ENCODE data around the gene DYNC1LI1.
A peak's percentile ranks its signal among the peaks of the same experiment; 100 is the strongest.

The DYNC1LI1 gene

DNA sequence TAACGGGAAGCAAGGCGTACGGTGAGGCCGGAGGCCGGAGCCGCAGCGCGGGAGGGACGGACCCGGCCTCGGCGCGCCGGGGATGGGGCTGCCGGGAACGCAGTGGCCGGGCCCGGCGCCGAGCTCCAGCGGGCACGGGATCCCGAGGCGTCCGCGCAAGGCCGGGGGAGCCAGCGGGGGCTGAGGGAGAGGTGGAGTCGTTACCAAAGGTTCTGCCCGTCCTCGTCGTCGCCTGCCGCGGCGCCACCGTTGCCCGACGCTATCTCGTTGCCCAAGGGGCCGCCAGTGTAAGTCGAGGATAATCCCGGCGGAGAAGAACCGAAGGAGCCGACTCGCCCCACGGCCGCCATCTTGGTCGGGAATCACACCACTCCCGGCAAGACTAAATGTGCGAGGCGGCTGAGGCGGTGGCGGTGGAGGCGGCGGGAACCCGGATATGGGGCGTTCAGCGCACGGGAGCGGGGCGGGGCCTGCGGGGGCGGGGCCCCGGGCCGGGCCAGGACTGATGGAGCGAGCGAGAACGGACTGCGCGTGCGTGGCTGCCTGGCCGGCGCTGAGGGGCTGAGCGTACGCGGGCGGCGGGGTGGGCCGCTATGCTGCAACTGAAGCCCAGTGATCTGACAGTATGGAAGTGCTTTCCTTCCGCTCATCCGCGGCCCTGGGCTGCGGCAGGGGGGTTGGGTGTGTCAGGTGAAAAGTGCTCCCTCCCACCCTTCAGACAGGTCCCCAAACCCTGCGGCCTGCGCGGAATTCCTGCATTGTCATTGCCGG is at the start of gene DYNC1LI1:
DYNC1LI1 (minus strand) TSS at position 438 of the 771 bp plus-strand sequence; CDS start at position 350, 88 bp downstream.
- TF ChIP-seq, protein P1, sequence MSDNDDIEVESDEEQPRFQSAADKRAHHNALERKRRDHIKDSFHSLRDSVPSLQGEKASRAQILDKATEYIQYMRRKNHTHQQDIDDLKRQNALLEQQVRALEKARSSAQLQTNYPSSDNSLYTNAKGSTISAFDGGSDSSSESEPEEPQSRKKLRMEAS (IDR thresholded peaks at IDR 0.05) = peak; percentile 86; the same call in 1 of the 2 replicates
- TF ChIP-seq, protein P2, sequence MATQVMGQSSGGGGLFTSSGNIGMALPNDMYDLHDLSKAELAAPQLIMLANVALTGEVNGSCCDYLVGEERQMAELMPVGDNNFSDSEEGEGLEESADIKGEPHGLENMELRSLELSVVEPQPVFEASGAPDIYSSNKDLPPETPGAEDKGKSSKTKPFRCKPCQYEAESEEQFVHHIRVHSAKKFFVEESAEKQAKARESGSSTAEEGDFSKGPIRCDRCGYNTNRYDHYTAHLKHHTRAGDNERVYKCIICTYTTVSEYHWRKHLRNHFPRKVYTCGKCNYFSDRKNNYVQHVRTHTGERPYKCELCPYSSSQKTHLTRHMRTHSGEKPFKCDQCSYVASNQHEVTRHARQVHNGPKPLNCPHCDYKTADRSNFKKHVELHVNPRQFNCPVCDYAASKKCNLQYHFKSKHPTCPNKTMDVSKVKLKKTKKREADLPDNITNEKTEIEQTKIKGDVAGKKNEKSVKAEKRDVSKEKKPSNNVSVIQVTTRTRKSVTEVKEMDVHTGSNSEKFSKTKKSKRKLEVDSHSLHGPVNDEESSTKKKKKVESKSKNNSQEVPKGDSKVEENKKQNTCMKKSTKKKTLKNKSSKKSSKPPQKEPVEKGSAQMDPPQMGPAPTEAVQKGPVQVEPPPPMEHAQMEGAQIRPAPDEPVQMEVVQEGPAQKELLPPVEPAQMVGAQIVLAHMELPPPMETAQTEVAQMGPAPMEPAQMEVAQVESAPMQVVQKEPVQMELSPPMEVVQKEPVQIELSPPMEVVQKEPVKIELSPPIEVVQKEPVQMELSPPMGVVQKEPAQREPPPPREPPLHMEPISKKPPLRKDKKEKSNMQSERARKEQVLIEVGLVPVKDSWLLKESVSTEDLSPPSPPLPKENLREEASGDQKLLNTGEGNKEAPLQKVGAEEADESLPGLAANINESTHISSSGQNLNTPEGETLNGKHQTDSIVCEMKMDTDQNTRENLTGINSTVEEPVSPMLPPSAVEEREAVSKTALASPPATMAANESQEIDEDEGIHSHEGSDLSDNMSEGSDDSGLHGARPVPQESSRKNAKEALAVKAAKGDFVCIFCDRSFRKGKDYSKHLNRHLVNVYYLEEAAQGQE (IDR thresholded peaks at IDR 0.05; ENCODE audit: low read depth) = no peak
- TF ChIP-seq NFIC (IDR thresholded peaks at IDR 0.05) (no peak), TEAD4 (IDR thresholded peaks at IDR 0.05) (peak; percentile 64), TAF1 (IDR thresholded peaks at IDR 0.05; ENCODE audit: low read depth) (peak; percentile 95), EGR1 (IDR thresholded peaks at IDR 0.05) (peak; percentile 49; the same call in 1 of the 2 replicates), TCF12 (IDR thresholded peaks at IDR 0.05; ENCODE audit: low read depth) (peak; percentile 35; the same call in 1 of the 2 replicates), FOXM1 (IDR thresholded peaks at IDR 0.05; ENCODE audit: borderline replicate concordance, low read depth) (no peak), YY1 (IDR thresholded peaks at IDR 0.05; ENCODE audit: low read depth) (peak; percentile 91), ZBTB7A (IDR thresholded peaks at IDR 0.05; ENCODE audit: low read depth) (peak; percentile 60)
- TF ChIP-seq, protein P3, sequence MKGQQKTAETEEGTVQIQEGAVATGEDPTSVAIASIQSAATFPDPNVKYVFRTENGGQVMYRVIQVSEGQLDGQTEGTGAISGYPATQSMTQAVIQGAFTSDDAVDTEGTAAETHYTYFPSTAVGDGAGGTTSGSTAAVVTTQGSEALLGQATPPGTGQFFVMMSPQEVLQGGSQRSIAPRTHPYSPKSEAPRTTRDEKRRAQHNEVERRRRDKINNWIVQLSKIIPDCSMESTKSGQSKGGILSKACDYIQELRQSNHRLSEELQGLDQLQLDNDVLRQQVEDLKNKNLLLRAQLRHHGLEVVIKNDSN (IDR thresholded peaks at IDR 0.05) = no peak

DNA sequence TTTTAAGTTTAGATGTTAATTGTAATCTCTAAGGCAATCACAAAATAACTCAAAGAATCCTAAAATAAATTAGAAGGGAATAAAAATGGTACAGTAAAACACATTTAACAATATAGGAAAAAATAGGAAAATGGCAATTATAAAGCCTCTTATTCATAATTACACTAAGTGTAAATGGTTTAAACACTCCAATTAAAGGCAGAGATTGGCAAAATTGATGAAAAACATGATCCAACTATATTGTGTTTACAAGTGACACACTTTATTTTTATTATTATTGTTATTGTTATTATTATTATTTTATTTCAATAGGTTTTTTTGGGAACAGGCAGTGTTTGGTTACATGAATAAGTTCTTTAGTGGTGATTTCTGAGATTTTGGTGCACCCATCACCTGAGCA is 48.7 kb upstream of the DYNC1LI1 start:
- no peak for TF ChIP-seq RAD21 (IDR thresholded peaks at IDR 0.05; ENCODE audit: low read depth)
- no peak for TF ChIP-seq TEAD4 (IDR thresholded peaks at IDR 0.05)
- no peak for TF ChIP-seq NFIC (IDR thresholded peaks at IDR 0.05)
- no peak for TF ChIP-seq TCF12 (IDR thresholded peaks at IDR 0.05; ENCODE audit: low read depth)
- TF ChIP-seq EGR1 (IDR thresholded peaks at IDR 0.05) = no peak
- TF ChIP-seq FOXM1 (IDR thresholded peaks at IDR 0.05; ENCODE audit: borderline replicate concordance, low read depth) = no peak
- no peak for TF ChIP-seq YY1 (IDR thresholded peaks at IDR 0.05; ENCODE audit: low read depth)
- no peak for TF ChIP-seq ZBTB7A (IDR thresholded peaks at IDR 0.05; ENCODE audit: low read depth)
- TF ChIP-seq, protein P2 (IDR thresholded peaks at IDR 0.05; ENCODE audit: low read depth) = no peak
- TF ChIP-seq TAF1 (IDR thresholded peaks at IDR 0.05; ENCODE audit: low read depth) = no peak
- TF ChIP-seq EP300 (IDR thresholded peaks at IDR 0.05; ENCODE audit: borderline replicate concordance) = no peak
- TF ChIP-seq, protein P1 (IDR thresholded peaks at IDR 0.05) = no peak
- TF ChIP-seq, protein P3 (IDR thresholded peaks at IDR 0.05) = no peak
- no peak for TF ChIP-seq CREB1 (IDR thresholded peaks at IDR 0.05; ENCODE audit: low read depth)
- TF ChIP-seq CEBPB (IDR thresholded peaks at IDR 0.05) = no peak

DNA sequence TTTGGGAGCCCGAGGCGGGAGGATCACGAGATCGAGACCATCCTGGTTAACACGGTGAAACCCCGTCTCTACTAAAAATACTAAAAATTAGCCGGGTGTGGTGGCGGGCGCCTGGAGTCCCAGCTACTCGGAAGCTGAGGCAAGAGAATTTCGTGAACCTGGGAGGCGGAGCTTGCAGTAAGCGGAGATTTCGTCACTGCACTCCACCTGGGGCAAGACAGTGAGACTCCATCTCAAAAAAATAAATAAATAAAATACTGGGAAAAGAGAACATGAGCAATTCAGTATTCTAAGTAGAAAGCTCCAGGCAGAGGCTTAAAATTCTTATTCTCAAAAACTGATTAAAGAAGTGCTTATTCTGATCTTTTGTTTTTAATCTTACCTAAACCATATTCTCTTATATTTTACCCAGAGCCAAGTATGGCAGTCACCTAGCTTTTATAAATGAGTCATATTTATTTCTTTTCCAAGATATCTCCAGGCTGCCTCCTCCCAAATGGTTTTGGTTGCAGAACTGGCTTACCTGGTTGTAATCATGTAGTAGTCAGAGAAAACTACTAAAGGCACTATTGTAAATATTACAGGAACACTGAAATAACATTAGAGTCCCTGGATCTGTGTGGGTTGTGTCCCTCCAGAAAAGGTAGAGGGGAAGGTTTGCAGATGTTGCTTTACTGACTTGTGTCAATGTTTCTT is 45.8 kb upstream of the DYNC1LI1 start:
- TF ChIP-seq FOXM1 (IDR thresholded peaks at IDR 0.05; ENCODE audit: borderline replicate concordance, low read depth) = no peak
- no peak for TF ChIP-seq TAF1 (IDR thresholded peaks at IDR 0.05; ENCODE audit: low read depth)
- TF ChIP-seq RAD21 (IDR thresholded peaks at IDR 0.05; ENCODE audit: low read depth) = no peak
- TF ChIP-seq, protein P1 (IDR thresholded peaks at IDR 0.05) = no peak
- TF ChIP-seq CEBPB (IDR thresholded peaks at IDR 0.05) = no peak
- no peak for TF ChIP-seq TCF12 (IDR thresholded peaks at IDR 0.05; ENCODE audit: low read depth)
- no peak for TF ChIP-seq ZBTB7A (IDR thresholded peaks at IDR 0.05; ENCODE audit: low read depth)
- TF ChIP-seq, protein P2 (IDR thresholded peaks at IDR 0.05; ENCODE audit: low read depth) = no peak
- TF ChIP-seq, protein P3 (IDR thresholded peaks at IDR 0.05) = no peak
- TF ChIP-seq CREB1 (IDR thresholded peaks at IDR 0.05; ENCODE audit: low read depth) = no peak
- no peak for TF ChIP-seq YY1 (IDR thresholded peaks at IDR 0.05; ENCODE audit: low read depth)
